Breast epithelium (tissue), 3 donors: ENCODE results near the gene TRIM33.

Source experiments
- POLR2A ChIP-seq: fragments of 450-650 bp; IDR thresholded peaks from one replicate; pipeline ENCODE4 v1.6.1; 2016; ENCODE audit warnings: antibody characterized with exemption, mild to moderate bottlenecking, moderate library complexity
- POLR2AphosphoS5 ChIP-seq, 3 donors: sonication (generic); formaldehyde crosslinking; IDR thresholded peaks; one replicate each; pipeline ENCODE4 v1.6.1; 2017; ENCODE audit warnings: antibody characterized with exemption in 3 of 3
- TF ChIP-seq, protein P1 (sequence below), 3 donors: fragments of 450-650 bp; IDR thresholded peaks; one replicate each; pipeline ENCODE4 v1.5.1; 2016 to 2017; ENCODE audit warnings: antibody characterized with exemption in 3 of 3, mild to moderate bottlenecking in 3 of 3, moderate library complexity in 3 of 3

GRCh38 chr1:114535401-114535800 lies 24.4 kb upstream of the TRIM33 start:
- TF ChIP-seq POLR2AphosphoS5 (IDR thresholded peaks at IDR 0.05) (no peak), POLR2A (no peak)
- TF ChIP-seq, protein P1, sequence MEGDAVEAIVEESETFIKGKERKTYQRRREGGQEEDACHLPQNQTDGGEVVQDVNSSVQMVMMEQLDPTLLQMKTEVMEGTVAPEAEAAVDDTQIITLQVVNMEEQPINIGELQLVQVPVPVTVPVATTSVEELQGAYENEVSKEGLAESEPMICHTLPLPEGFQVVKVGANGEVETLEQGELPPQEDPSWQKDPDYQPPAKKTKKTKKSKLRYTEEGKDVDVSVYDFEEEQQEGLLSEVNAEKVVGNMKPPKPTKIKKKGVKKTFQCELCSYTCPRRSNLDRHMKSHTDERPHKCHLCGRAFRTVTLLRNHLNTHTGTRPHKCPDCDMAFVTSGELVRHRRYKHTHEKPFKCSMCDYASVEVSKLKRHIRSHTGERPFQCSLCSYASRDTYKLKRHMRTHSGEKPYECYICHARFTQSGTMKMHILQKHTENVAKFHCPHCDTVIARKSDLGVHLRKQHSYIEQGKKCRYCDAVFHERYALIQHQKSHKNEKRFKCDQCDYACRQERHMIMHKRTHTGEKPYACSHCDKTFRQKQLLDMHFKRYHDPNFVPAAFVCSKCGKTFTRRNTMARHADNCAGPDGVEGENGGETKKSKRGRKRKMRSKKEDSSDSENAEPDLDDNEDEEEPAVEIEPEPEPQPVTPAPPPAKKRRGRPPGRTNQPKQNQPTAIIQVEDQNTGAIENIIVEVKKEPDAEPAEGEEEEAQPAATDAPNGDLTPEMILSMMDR (IDR thresholded peaks at IDR 0.05) = no peak
